Liver (tissue), 3 donors: Measurements from ENCODE around the gene ERBIN.

Source experiments
- ATF3 ChIP-seq: IDR thresholded peaks from 2 replicates; pipeline ENCODE4 v1.6.1; 2016; ENCODE audit warnings: antibody characterized with exemption
- CTCF ChIP-seq: fragments of 150-350 bp; IDR thresholded peaks from 2 replicates; pipeline ENCODE4 v1.5.1; 2017; ENCODE audit warnings: improper control_type of control experiment, low read depth, low read length; ENCODE audit not compliant: missing input control
- GABPA ChIP-seq, 2 donors: IDR thresholded peaks in 1 of 2; conservative IDR thresholded peaks in 1 of 2; 2 replicates each; pipeline ENCODE4 v1.6.1; 2016; ENCODE audit warnings: antibody characterized with exemption in 2 of 2, mild to moderate bottlenecking in 1 of 2, moderate library complexity in 1 of 2
- HNF4G ChIP-seq: IDR thresholded peaks from 2 replicates; pipeline ENCODE4 v1.6.1; 2016; ENCODE audit warnings: antibody characterized with exemption
- JUND ChIP-seq, 2 donors: IDR thresholded peaks; 2 replicates each; pipeline ENCODE4 v1.6.1; 2016; ENCODE audit warnings: antibody characterized with exemption in 2 of 2
- MAX ChIP-seq: IDR thresholded peaks from 2 replicates; pipeline ENCODE4 v1.6.1; 2016; ENCODE audit warnings: antibody characterized with exemption
- NR2F2 ChIP-seq: IDR thresholded peaks from 2 replicates; pipeline ENCODE4 v1.6.1; 2016; ENCODE audit warnings: antibody characterized with exemption
- RAD21 ChIP-seq, 2 donors: IDR thresholded peaks; 2 replicates each; pipeline ENCODE4 v1.6.1; 2016; ENCODE audit warnings: antibody characterized with exemption in 2 of 2, mild to moderate bottlenecking in 2 of 2
- REST ChIP-seq: IDR thresholded peaks from 2 replicates; pipeline ENCODE4 v1.6.1; 2016; ENCODE audit warnings: antibody characterized with exemption, mild to moderate bottlenecking
- RXRA ChIP-seq, 2 donors: IDR thresholded peaks; 2 replicates each; pipeline ENCODE4 v1.6.1; 2017 to 2018; ENCODE audit warnings: antibody characterized with exemption in 2 of 2, mild to moderate bottlenecking in 1 of 2
- TAF1 ChIP-seq: conservative IDR thresholded peaks from 2 replicates; pipeline ENCODE4 v1.6.1; 2016; ENCODE audit warnings: antibody characterized with exemption, mild to moderate bottlenecking
- YY1 ChIP-seq: IDR thresholded peaks from 2 replicates; pipeline ENCODE4 v1.6.1; 2016; ENCODE audit warnings: antibody characterized with exemption, mild to moderate bottlenecking
- donor health status: healthy.
- donor health status: healthy.

- TF ChIP-seq CTCF = no peak
- no peak for TF ChIP-seq YY1
- TF ChIP-seq RXRA (IDR thresholded peaks at IDR 0.05) = no peak
- TF ChIP-seq HNF4G = no peak
- TF ChIP-seq RAD21 (IDR thresholded peaks at IDR 0.05) = no peak
- no peak for TF ChIP-seq JUND (IDR thresholded peaks at IDR 0.05)
- no peak for TF ChIP-seq NR2F2
- TF ChIP-seq GABPA (IDR thresholded peaks at IDR 0.05 in 1 of 2, conservative IDR thresholded peaks at IDR 0.05 in 1 of 2) = no peak
- TF ChIP-seq MAX = no peak
- TF ChIP-seq REST = no peak
- TF ChIP-seq ATF3 = no peak
- TF ChIP-seq TAF1 = no peak
Measured at GRCh38 chr5:65992630-65993029, 66.3 kb downstream of the ERBIN start.
